Activated T-cell treated with anti-CD3 and anti-CD28 coated beads, Interleukin-2, amount 50 U/mL, for 48 hours (primary cell): Measurements from ENCODE around the gene VPS13D.
"Not testable (repeated sequence)": the region's sequence is repeated elsewhere in the genome, so short reads cannot be mapped to it uniquely, and the experiment has no call there.

ENCODE experiments used
- DNase-seq, 2 experiments: peaks; one replicate each; pipeline ENCODE4 v3.0.0-alpha.2; 2020

Gene VPS13D

GRCh38 chr1:12296623-12297022 is 66.8 kb downstream of the VPS13D start:
- DNase-seq, result no peak

- no peak for DNase-seq
Measured at GRCh38 chr1:12300706-12301105, 70.9 kb downstream of the VPS13D start.

- no peak for DNase-seq
Measured at GRCh38 chr1:12301518-12302237, 71.8 kb downstream of the VPS13D start.

- no peak for DNase-seq
Measured at GRCh38 chr1:12302798-12303447, 73.1 kb downstream of the VPS13D start.

DNA sequence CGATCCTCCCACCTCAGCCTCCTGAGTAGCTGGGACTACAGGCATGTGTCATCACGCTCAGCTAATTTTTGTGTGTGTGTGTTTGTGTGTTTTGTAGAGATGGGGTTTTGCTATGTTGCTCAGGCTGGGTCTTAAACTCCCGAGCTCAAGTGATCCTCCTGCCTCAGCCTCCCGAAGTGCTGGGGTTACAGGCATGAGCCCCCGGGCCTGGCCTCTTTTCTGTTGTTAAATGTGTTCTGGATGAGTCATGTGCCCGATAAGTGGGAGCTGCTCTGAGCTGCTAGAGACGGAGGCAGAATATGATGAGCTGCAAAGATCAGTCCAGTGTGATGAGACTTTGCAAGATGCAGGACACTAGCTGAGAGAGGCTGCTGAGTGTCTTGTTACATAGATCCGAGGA is 75.5 kb downstream of the VPS13D start:
- no peak for DNase-seq

- DNase-seq, result no peak
Measured at GRCh38 chr1:12309783-12310742, 80.2 kb downstream of the VPS13D start.

- DNase-seq, result no peak
Measured at GRCh38 chr1:12314333-12314903, 84.6 kb downstream of the VPS13D start.

- no peak for DNase-seq
Measured at GRCh38 chr1:12315146-12315545, 85.3 kb downstream of the VPS13D start.

GRCh38 chr1:12316331-12316730 is 86.5 kb downstream of the VPS13D start:
- DNase-seq, result no peak

GRCh38 chr1:12320486-12320885 is 90.7 kb downstream of the VPS13D start:
- DNase-seq, result no peak

- DNase-seq, result no peak
Measured at GRCh38 chr1:12324423-12324822, 94.6 kb downstream of the VPS13D start.

GRCh38 chr1:12324973-12325372 is 95.1 kb downstream of the VPS13D start:
- DNase-seq, result not testable (repeated sequence)

DNA sequence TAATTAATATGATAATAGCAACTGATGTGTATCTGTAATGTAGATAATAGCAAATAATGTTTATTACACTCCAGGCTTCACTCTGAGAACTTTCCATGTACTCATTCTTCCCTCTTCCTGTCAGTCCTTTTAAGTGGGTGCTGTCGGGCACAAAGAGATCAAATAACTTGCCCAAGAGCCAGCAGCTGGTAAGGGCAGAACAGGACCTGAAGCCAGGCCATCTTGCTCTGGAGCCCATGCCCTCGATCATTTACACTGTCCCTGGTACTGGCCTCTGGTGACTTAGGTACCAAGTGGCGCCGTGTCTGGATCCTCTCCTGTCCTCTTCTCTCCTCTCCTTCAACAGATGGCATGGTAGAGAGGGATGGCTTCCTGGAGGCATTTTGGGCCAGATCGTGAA is 97.2 kb downstream of the VPS13D start:
- no peak for DNase-seq

- no peak for DNase-seq
Measured at GRCh38 chr1:12327566-12327965, 97.7 kb downstream of the VPS13D start.

GRCh38 chr1:12333036-12333785 is 103.4 kb downstream of the VPS13D start:
- DNase-seq, result no peak

DNA sequence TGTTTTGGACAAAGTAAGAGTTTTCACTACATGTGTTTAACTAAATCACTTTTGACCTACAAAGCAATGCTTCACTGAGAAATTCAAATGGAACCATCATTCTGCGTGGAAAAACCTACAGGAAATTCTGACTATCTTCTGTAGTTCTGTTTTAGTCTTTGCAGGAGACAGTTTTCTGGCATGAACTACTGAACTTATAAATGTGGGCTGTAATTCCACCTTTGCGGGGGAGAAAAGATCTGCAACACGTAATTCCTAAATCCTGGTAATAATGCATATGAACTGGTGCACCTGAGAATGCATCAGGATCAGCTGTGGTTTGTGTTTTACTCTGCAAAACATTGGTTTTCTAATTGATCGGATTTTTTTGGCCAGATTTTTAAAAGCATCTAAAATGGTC is 106.0 kb downstream of the VPS13D start:
- DNase-seq, result no peak

DNA sequence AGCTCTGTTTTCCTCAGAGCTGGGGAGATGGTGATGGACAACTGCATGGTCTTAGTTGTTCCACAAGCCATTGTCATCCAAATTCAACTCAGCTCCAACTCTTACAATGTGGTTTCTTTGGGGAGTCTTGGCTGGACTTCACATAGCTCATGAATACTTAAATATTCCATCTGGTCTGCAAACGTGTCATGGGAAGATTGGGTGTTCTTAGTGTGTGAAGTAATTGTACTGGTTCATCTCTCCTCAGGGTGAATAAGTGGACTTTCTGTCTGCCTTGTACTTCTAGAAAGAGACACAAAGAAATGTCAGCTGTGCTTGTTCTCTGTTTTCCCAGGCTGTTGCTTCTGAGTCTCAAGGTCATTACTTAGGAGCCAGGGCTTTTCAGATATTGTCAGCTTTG is 106.6 kb downstream of the VPS13D start:
- no peak for DNase-seq

GRCh38 chr1:12338017-12338416 is 108.2 kb downstream of the VPS13D start:
- no peak for DNase-seq

- no peak for DNase-seq
Measured at GRCh38 chr1:12338823-12339222, 109.0 kb downstream of the VPS13D start.

- no peak for DNase-seq
Measured at GRCh38 chr1:12339396-12339795, 109.6 kb downstream of the VPS13D start.

DNA sequence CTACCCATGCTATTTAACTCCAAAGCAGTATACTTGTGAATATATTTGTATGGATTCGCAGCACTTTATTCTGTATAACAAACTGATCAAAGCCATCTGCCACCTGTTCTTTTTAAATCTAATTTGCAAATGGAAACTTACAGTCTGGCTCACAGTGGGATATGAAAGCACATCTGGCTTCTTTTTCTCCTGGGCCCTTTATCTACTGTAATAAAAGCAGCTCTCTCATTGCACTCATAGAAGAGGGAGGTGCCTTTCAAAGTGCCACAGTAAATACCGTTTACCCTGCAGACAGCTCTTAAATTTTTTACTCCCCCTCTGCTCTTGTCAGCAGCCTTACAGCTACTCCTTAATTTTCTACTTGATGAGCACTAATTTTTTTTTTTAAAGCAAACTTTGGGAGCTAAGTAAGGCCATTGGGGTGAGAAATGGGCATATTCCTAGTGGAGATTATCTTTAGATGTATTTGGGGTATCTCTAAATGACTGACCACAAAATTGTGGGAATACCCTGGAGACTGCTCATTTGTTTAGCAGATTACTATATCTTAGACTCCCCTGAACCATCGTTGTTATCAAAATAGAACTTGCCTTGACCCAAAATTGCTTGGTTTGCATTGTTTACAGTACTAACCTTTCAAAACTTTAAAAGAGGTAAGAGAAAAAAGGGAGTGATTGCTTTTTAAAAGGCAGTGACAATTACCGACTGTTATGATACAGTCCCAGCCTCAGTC is 110.1 kb downstream of the VPS13D start:
- no peak for DNase-seq

GRCh38 chr1:12340544-12340930 is 110.7 kb downstream of the VPS13D start:
- DNase-seq, result no peak
